NCI-H1092 treated with DMSO at 0.1 percent for 48 hours (cell line): Measurements from ENCODE around the gene TMEM186.
"Not testable (repeated sequence)": the region's sequence is repeated elsewhere in the genome, so short reads cannot be mapped to it uniquely, and the experiment has no call there.

Experiments
- DNase-seq: peaks from one replicate; lab custom pipeline; 2025; lab: John Stamatoyannopoulos, UW

Gene TMEM186

DNA sequence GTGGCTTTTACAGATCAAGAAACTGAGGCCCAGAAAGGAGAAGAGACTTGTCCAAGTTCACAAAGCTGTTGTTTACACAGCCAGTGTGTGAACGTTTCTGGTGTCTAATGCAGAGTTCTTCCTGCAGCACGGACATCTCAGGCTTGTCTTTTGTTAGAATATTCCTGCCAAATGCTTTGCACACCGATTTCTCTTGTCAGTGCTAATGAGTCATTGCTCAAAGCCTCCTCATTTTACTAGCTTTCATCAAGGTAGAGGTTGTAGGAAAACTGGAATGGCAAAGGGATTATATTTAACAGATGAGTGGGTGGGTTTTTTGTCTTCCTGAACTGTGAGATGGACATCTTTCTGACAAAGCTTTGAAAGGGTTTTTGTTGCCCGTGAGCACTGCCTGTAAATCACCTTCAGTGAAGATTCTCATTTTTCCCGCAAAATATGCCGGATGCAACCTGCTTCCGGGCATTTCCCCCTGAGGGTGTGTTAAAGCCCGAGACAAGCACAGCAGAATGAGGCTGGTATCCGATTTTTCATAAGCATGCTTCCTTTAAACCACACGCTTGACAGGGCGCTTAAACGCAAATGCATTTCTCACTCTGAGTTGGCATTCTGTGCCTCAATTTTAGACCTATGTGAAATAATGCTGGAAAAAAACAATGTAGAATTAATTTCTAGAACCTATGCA lies 14.9 kb upstream of the TMEM186 start:
- no peak for DNase-seq

DNA sequence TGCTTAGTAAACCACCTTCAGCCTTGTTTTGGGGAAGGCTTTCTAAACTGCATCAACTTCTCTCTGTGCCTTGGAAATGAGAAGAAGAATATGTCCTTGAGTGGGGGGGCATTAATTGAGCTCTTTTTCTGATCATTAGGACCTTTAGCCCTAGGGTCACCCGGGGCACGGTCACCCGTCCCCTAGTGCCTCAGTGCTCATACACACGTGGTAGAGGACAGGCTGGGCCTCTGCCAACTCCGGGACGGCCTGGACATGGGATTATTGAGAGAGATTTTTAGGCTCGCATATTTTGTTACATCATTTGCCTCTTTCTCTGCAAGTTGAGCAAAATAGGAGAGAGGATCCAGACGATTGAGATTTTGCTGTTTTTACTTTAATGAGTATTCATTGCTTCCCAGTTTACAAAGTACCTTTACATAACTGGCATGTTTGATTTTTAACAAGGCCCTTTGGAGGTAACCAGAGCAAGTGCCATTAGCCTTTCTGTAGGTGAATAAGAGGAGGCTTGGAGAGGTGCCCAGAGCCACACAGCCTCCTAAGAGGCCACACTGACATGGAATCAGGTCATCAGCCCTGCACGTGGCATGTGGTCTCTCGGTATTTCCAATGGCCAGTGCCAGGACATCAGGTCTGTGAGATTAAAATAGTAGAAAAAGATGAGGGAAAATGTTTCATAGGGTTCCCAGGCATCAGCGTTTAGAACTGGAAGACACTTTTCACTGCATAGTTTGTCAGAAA lies 11.3 kb upstream of the TMEM186 start:
- no peak for DNase-seq

DNA sequence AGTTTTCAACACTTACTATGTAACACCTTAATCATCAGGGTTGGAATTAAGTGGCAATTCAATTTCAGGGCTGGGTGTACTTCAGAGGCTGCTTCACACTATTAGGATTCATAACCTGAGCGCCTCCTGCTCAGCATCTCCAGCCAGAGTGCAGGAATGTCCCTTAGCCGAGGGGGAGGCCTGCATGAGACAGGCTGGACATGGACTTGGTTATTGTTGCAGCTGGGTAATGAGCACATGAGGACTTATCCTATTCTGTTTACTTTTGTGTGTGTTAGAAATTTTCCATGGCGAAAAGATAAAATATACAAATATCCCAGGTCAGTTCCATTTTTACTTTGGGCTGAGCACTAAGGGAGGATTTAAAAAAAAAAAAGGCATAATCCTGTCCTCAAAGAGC lies 10.6 kb upstream of the TMEM186 start:
- no peak for DNase-seq

DNA sequence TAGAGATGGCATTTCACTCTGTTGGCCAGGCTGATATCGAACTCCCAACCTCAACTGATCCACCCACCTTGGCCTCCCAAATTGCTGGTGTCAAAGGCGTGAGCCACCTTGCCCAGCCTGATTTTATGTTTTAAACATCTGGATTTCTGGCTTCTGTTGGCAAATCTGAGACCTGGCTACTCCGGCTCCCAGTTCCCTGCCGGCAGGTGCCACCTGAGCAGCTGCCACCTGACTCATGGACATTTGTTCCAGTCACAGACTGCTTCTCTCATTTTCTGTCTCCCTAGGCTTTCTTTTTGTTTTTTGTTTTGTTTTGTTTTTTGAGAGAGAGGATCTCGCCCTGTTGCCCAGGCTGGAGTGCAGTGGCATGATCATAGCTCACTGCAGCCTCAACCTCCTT lies 9.8 kb upstream of the TMEM186 start:
- no peak for DNase-seq

DNA sequence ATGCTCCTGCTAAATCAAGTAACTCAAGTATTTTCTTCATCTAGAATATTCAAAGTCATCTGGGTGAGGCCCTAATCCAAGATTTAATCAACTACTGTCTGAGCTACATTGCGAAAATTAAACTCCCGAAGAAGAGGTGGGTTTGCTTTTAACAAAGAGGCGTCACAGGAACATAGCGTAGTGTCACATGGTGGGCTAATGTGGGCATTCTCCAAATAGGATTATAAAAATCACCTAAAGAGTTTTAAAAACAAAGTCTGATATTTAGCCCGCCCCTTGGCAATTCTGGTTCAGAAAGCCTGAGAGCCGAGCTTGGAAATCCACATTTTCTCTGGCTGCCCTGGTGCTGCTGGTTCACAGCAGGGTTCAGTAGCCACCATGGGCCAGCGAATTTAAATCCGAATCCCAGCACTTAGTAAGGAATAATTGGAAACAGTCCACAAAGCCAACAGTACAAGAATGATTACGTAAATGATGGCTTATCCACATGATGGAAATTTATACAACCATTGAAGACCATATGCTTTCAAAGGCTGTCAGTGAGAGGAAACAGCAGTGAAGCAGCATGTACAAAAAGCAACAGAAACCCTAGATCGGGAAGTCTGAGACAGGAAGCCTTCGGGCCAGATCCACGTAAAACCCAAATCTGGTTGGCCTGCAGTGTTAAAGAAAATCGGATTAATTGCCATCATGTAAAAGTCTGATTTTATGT lies 9.0 kb upstream of the TMEM186 start:
- no peak for DNase-seq

DNA sequence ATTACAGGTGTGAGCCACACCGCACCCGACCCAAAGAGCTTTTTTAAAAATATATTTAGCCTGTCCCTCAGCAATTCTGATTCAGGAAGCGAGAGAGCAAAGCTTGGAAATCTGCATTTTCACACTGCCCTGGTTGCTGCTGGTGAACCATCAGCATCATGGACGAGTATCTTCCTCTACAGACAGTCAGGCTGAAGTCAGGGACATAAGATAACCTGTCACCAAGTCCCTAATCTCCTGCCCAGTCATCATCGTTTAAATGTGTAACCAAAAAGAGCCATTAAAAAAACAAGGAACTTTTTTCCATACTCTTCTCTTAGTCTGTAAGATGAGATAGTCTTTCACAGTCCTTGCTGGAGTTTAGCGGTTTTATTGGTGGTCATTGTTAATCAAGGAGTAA lies 6.9 kb upstream of the TMEM186 start:
- no peak for DNase-seq

DNA sequence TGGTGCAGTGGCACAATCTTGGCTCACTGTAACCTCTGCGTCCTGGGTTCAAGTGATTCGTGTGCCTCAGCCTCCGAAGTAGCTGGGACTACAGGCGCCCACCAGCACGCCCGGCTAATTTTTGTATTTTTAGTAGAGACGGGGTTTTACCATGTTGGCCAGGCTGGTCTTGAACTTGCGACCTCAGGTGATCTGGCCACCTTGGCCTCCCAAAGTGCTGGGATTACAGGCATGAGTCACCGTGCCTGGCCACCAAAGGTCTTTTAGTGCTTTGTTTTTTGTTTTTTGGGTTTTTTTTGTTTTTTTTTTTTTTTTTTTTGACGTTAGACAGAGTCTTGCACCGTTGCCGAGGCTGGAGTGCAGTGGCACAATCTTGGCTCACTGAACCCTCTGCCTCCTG lies 6.3 kb upstream of the TMEM186 start:
- not testable (repeated sequence) for DNase-seq

DNA sequence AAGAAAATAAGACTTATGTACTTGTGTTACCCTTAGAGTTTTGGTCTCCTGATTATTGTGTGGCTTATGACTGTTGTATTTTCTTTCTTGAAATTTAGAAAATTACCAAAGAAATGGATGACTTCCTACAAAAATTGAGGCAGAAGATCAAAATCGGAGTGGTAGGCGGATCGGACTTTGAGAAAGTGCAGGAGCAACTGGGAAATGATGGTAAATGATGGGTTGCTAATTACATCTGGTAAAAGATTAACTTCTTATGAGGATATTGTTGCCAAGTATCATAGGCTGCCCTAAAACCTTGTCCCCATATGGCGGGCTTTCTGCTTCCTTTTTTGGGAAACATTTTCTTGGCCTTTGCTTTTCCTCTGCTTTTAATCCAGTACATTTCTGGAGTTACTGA lies 4.3 kb upstream of the TMEM186 start:
- DNase-seq = no peak

DNA sequence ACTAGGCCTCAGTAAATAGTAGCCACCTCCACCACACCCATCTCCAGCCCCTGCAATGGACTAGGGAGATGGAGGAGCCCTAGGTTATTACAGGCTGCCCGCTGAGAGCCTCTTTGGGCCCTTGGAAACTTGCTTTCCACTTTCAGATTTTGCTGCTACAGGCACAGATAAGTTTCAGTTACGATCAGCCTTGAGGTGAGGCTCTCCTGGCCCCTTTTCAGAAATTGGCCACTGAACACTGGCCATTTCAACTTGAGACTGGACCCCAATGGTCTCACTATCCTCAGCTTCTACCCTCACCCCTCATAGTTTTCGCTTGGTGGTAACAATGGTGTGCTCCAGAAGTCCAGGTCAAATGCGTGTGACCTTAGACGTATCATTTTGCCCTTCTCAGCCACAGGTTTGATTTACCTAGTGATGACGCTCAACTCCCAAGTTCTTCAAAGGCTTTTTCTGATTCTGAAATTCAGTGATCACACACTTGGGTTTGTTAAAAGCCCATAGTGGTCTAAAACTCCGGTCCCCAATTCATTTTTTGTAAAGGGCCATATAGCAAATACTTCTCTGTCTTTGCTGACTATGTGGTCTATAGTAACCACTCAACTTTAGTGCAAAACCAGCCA lies 1.2 kb upstream of the TMEM186 start:
- no peak for DNase-seq

DNA sequence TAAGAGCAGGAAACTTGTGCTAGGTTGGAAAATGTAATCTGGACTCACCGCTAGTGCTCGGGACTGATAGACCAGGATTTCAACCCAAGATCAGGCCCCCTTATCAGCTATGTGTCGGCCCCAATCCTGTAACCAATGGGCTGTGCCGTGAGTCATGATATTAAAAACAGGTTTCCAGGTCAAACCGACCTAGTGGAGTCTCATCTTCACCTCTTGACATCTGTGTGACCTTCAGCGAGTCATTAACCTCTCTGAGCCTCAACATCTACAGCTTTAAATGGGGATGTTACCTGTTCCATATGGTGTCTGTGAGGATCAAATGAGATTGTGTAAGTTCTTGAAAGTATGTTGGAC lies 712 bp upstream of the TMEM186 start:
- DNase-seq = no peak

DNA sequence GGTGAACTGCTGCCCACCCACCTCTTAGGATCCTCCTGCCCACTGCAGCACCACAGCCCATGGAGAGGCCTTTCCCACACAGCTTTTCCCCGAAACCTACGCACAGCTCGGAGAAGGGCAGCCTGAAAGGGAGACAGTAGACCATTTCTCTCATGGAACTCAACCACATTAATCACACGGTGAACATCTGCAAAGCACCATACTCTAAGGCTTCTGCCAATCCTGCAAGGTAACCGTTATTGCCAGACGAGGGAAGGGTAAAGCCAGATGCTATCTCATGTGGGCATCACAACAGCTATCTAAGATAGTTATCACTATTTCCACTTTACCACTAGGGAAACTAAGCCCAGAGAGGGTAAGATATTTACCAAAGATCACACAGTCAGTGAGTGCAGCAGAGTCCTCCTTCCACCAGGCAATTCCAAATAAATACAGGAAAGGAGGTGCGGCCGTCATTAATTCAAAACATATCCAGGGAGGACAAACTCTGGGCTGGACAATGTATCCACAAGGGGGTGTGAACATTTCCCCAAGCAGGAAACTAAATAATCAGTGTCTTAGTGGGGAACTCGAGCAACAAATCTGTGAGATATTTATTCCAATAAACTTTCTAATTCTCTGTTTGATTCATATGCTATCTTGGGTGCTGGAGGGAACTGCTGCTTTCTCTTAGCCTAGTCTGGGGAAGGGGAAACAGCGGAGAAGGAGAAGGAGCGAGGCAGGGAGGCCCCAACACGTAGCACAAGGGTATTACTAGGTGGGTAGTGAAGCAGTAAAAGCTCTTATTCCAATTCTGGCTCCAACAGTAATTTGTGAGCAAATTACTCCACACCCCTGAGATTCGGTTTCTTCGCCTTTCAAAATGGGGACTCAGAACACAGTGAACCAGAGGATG lies 723 bp downstream of the TMEM186 start:
- no peak for DNase-seq

DNA sequence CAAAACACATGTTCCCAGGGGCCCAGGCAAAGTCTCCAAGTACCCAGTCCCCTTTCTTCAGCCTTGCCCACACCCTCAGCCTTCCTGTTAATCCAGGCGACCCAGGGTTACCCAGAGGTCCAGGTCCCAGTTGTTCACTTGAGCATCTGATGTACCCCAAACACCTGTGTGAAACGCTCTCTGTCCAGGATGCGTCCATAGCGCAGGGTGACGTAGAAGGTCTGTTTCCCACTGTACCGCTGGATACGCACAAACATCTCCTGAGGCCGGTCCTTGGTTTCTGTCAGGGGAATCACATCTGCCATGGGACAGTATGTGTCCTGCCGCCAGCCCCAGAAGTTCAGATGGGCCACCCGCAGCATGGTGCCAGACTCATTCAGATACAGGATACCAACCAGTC lies 1.6 kb downstream of the TMEM186 start:
- DNase-seq = no peak

DNA sequence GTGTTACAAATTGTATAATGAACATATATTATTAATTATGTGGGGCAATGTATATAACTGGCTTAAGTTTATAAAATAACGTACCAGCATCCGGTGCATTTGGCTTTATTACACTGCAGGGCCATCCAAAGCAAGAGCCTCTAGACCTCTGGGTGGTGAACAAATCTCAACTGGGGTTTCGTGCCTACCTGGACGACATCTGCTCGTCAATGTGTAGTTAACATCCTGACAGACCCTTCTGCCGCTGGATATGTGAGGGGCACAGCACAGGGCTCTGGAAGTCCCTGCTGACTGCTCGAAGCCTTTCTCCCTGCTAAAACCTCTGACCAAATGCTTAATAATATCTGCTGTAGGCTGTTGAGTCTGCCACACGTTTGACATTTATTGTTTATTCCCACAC lies 2.3 kb downstream of the TMEM186 start:
- DNase-seq = no peak

DNA sequence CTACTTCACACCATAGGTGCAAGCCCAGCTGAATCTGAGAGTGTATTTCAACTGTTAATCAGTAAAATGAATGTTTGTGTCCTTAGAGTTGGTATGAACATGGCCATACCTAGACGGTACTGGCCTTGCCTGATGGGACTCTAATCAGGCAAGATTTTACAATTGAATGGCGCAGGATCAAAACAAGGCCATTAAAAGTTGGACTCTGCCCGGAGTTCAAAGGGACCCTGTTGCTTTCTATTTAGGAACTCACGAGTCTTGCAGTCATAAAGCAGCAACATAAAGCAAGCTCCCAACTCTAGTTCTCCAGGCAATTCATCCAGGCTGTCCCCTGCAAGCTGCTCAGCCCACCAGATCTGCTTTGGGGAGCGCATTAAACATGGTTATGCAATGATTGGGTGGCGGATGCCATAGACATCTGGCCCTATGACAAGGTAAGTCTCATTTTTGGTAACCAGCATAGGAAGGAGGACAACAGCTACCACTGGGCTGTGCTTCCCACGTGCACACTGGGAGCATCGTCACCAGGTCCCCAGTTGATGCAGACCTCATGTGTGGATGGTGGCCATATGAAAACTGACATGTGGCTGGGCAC lies 8.8 kb downstream of the TMEM186 start:
- DNase-seq = no peak

DNA sequence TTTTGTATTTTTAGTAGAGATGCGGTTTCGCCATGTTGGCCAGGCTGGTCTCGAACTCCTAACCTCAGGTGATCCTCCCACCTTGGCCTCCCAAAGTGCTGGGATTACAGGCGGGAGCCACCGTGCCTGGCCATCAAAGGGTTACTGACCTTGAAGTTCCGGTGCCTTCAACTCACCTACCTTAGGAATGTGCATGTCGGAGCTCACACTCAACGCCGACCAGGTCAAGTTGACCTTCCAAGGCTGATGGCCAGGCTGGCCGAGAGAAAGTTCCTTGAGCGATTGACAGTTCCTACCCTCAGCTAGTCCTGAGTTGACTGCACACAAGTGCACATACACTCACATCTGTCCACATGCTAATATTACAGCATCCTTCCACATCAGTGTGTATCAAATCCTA lies 11.1 kb downstream of the TMEM186 start:
- DNase-seq = not testable (repeated sequence)

DNA sequence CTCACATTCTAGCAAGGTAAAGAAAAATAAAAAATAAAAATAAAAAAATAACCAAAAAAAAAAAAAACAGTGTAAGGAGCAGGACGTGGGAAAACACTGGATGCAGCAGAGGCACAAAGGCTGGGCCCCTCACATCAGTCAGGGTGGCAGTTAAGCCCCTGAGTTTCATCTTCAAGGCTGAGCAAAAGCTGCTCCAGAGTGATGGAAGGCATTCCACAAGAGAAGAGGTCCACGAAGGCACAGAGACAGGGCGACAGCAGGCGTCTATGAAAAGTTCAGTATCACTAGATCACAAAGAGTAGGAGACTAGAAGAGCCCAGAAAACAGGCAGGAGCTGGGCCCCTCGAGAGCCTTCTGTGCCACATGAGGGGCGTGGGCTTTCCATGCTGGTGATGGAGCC lies 12.0 kb downstream of the TMEM186 start:
- no peak for DNase-seq

DNA sequence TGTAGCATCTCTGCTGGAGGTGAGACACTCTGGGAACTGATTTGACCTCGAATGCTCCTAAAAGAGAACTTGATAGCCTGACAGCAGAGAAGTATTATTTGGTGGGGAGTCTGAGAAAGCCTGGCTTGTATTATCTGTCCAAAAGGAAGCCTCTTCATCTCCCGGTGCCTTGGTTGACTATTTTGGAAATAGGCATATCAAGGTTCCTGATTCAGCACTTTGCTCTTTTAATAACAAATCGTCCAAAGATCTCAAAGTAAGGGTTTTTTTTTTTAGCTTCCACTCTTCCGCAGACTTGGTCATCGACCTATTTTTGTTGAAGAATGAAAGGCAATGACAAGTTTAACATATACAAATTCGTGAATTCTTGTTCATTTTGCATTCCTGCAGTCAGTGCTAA lies 14.8 kb downstream of the TMEM186 start:
- no peak for DNase-seq

DNA sequence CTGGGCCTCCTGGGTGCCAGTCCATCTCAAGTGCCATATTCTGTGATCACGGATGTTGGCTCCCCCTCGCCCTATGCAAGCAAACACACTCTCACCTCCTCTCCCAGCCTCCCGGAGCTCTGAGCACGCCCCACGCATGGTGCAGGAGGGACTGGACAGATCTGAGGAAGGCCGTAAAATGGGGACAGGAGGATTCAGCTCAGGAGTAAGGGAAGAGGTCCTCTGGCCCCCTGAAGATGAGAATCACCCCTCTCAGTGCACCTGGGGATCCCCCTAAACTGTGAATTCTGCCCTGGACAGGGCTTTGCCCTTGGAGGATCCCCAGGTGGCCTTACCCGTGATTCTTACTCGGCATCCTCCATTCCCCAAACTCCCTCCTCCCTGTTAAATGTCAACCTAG lies 15.6 kb downstream of the TMEM186 start:
- DNase-seq = no peak

DNA sequence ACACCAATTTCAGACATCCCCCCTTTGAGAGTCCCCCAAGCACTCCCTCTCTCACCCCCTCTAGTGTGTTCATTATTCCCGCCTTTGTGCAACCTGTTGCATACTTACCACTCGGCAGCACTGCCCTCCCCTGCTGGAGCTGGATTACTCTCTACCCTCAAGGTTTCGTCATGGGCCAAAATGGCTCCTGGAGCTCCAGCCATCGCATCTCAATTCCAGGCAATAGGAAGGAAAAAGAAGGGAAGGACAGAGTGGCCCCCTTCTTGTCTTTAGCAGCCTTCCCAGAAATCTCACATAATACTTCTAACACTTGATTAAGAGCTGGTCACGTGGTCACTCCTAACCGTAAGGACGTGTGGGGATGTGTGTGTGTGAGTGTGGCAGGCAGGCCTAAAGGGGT lies 20.2 kb downstream of the TMEM186 start:
- no peak for DNase-seq

DNA sequence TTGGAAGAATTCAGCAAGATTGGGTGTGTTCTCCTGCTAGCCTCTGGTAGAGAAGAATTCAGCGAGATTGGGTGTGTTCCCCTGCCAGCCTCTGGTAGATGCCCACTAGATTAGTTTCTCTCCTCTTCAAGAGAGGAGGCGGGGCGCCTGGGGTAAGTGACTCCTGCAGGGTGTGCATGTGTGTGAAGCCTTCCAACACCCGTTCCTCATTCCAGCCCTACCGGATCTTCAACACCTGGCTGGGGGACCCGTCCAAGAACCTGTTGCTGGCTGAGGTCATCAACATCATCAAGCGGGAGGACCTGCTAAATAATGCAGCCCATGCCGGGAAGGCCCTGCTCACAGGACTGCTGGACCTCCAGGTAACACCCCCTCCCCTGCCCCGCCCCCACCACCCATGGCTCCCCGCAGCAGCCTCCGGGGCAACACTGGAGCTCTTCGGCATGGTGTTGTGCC lies 21.3 kb downstream of the TMEM186 start:
- DNase-seq = no peak

DNA sequence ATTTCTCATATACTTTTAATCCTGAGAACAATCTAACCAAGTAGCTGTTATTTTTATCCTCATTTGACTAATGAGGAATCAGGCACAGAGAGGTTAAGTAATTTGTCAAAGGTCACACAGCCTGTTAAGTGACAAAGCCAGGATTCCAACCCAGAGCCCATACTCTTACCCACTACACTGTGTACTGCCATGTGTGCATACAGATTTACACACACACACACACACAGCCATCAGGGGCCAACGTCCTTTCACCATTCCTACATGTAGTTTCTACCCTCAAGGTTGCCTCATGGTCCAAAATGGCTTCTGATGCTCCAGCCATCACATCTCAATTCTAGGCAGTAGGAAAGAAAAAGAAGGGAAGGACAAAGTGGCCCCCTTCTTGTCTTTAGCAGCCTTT lies 22.1 kb downstream of the TMEM186 start:
- no peak for DNase-seq
